DOHH2 (cell line): Measurements from ENCODE around the gene ZDHHC1.

Source experiments
- CTCF ChIP-seq: fragments of 200-600 bp; sonication (generic); IDR thresholded peaks from one replicate; pipeline ENCODE4 v1.5.1; 2014; ENCODE audit warnings: antibody characterized with exemption, mild to moderate bottlenecking, low read depth, low read length; ENCODE audit not compliant: poor library complexity, severe bottlenecking
- EZH2phosphoT487 ChIP-seq: fragments of 200-600 bp; sonication (generic); IDR thresholded peaks from 2 replicates; pipeline ENCODE4 v1.6.1; 2017; ENCODE audit warnings: borderline replicate concordance, mild to moderate bottlenecking, antibody characterized with exemption, low read length, moderate library complexity, mixed read lengths

GRCh38 chr16:67445126-67445426 lies 28.8 kb upstream of the ZDHHC1 start:
- TF ChIP-seq CTCF, result no peak
- TF ChIP-seq EZH2phosphoT487, result no peak
